ENCODE results near the gene KLF7. TPM values are rescaled to one million over a fixed set of nuclear protein-coding genes. Genes with fewer than 3 reads are reported as not detected.

KLF7 gene
- total and polyA plus RNA-seq, 2 experiments from 2014 or later: 6.3 to 7.9 TPM

DNA sequence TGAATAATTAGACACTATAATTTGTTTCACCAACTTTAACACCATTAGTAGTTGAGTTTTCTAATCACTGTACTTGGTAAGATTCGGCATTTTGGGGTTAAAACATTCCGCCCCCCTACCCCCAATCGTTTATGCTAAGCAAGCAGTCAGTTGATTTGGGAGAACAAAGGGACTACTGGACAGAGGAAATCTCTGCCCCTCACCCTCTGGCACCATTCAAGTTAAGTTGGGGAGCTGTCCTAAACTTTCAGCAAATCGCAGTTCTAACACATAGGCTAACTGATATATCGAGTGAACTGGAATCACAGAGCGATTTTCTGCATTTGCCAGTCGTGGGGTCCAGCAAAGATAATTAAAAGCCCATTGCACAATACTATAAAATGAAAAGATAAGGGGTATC is 5.6 kb downstream of the KLF7 start:
- Histone ChIP-seq H2AFZ (no peak overlapping the region), H3K27ac (no peak overlapping the region)
- DNase-seq (ENCODE audit: low spot score): no peak

DNA sequence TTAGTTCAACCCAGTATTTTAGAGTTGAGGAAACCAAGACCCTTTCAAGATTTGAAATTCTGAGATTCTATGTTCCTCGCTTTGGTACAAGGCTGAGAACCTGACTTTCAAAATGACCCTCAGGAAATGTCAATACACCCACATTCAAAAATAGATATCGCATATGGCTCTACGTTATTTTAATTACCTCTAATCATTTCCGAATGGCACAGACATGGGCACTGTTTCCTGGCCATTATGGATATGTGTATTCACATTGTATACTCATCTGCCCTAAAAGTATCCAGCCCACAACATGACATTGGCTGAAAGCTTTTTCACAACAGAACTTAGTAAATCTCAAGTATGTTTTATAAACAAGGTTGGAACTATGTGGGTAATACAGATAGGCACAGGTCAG is 6.7 kb downstream of the KLF7 start:
- TF ChIP-seq, protein P1, sequence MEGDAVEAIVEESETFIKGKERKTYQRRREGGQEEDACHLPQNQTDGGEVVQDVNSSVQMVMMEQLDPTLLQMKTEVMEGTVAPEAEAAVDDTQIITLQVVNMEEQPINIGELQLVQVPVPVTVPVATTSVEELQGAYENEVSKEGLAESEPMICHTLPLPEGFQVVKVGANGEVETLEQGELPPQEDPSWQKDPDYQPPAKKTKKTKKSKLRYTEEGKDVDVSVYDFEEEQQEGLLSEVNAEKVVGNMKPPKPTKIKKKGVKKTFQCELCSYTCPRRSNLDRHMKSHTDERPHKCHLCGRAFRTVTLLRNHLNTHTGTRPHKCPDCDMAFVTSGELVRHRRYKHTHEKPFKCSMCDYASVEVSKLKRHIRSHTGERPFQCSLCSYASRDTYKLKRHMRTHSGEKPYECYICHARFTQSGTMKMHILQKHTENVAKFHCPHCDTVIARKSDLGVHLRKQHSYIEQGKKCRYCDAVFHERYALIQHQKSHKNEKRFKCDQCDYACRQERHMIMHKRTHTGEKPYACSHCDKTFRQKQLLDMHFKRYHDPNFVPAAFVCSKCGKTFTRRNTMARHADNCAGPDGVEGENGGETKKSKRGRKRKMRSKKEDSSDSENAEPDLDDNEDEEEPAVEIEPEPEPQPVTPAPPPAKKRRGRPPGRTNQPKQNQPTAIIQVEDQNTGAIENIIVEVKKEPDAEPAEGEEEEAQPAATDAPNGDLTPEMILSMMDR (IDR thresholded peaks at IDR 0.05; ENCODE audit: poor library complexity): no peak
- TF ChIP-seq EZH2 (IDR thresholded peaks at IDR 0.05; ENCODE audit: borderline replicate concordance): no peak
- TF ChIP-seq EZH2phosphoT487 (IDR thresholded peaks at IDR 0.05; ENCODE audit: low read depth, severe bottlenecking, unreplicated experiment): no peak
- no peaks in the 10 kb centered on the region for H3K9me3 ChIP-seq (ENCODE audit: low read depth)
- H3K4me3 ChIP-seq: no peak overlapping the region
- no peak for DNase-seq (ENCODE audit: low spot score)
- peaks cover 16% of the 10 kb centered on the region for H3K4me1 ChIP-seq (ENCODE audit: insufficient read depth)
- H3K27ac ChIP-seq: no peak overlapping the region
- WGBS (ENCODE audit: low lambda C conversion rate, missing lambda C conversion rate): 95% methylated on average over 4 of the region's 4 CpGs
- H3K4me2 ChIP-seq: no peak overlapping the region
- H3K27me3 ChIP-seq: no peaks in the 10 kb centered on the region
- H3K36me3 ChIP-seq (replicated peaks; ENCODE audit: insufficient read depth, low read depth): no peaks in the 10 kb centered on the region
- no peaks in the 10 kb centered on the region for H3K9me2 ChIP-seq (replicated peaks; ENCODE audit: insufficient read depth)
- peaks cover 19% of the 10 kb centered on the region for H4K20me1 ChIP-seq (ENCODE audit: insufficient read depth, poor library complexity, severe bottlenecking)
- H2AFZ ChIP-seq: no peak overlapping the region
- peaks cover 88% of the 10 kb centered on the region for H3K79me2 ChIP-seq

More for the DNA sequence above, 5.6 kb downstream of the KLF7 start:
- H3K79me2 ChIP-seq: peaks cover 83% of the 10 kb centered on the region
- TF ChIP-seq EZH2 (IDR thresholded peaks at IDR 0.05; ENCODE audit: borderline replicate concordance) (no peak), EZH2phosphoT487 (IDR thresholded peaks at IDR 0.05; ENCODE audit: low read depth, severe bottlenecking, unreplicated experiment) (no peak)
- TF ChIP-seq, protein P1 (IDR thresholded peaks at IDR 0.05; ENCODE audit: poor library complexity): no peak
- no peaks in the 10 kb centered on the region for H3K27me3 ChIP-seq
- H3K4me1 ChIP-seq (ENCODE audit: insufficient read depth): peaks cover 16% of the 10 kb centered on the region
- 63% methylated on average over 7 of the region's 7 CpGs for WGBS (ENCODE audit: low lambda C conversion rate, missing lambda C conversion rate)
- no peak overlapping the region for H3K4me3 ChIP-seq
- no peaks in the 10 kb centered on the region for H3K9me3 ChIP-seq (ENCODE audit: low read depth)
- no peak overlapping the region for H3K4me2 ChIP-seq
- H3K36me3 ChIP-seq (replicated peaks; ENCODE audit: insufficient read depth, low read depth): no peaks in the 10 kb centered on the region
- no peaks in the 10 kb centered on the region for H3K9me2 ChIP-seq (replicated peaks; ENCODE audit: insufficient read depth)
- peaks cover 15% of the 10 kb centered on the region for H4K20me1 ChIP-seq (ENCODE audit: insufficient read depth, poor library complexity, severe bottlenecking)

DNA sequence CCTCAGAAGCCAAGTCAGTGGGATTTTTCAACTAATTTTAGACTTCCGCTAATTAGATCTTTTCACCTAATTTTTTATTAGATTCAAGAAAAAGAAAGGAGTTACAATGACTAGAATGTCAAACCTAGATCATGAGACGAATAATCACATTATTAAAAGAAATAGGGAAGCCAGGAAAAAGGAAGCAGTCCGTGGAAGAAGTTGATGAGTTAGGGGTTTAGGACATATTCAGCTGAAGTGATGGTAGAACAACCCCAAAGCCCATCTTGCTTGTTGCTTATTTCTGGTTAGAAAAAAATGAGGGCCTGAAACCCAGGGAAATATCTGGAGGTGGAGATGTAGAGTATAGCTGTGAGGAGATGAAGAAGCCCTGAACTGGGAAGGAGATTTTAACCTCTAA is 8.0 kb downstream of the KLF7 start:
- Histone ChIP-seq H2AFZ (no peak overlapping the region), H3K9me3 (ENCODE audit: low read depth) (no peaks in the 10 kb centered on the region), H3K27ac (no peak overlapping the region), H3K27me3 (no peaks in the 10 kb centered on the region), H3K4me3 (no peak overlapping the region), H3K9me2 (replicated peaks; ENCODE audit: insufficient read depth) (no peaks in the 10 kb centered on the region), H3K79me2 (peaks cover 94% of the 10 kb centered on the region), H3K36me3 (replicated peaks; ENCODE audit: insufficient read depth, low read depth) (no peaks in the 10 kb centered on the region), H3K4me1 (ENCODE audit: insufficient read depth) (peaks cover 10% of the 10 kb centered on the region), H4K20me1 (ENCODE audit: insufficient read depth, poor library complexity, severe bottlenecking) (peaks cover 28% of the 10 kb centered on the region), H3K4me2 (no peak overlapping the region)
- 96% methylated on average over 3 of the region's 3 CpGs for WGBS (ENCODE audit: low lambda C conversion rate, missing lambda C conversion rate)
- TF ChIP-seq EZH2 (IDR thresholded peaks at IDR 0.05; ENCODE audit: borderline replicate concordance) (no peak), EZH2phosphoT487 (IDR thresholded peaks at IDR 0.05; ENCODE audit: low read depth, severe bottlenecking, unreplicated experiment) (no peak)
- TF ChIP-seq, protein P1 (IDR thresholded peaks at IDR 0.05; ENCODE audit: poor library complexity): no peak
- DNase-seq (ENCODE audit: low spot score): no peak

DNA sequence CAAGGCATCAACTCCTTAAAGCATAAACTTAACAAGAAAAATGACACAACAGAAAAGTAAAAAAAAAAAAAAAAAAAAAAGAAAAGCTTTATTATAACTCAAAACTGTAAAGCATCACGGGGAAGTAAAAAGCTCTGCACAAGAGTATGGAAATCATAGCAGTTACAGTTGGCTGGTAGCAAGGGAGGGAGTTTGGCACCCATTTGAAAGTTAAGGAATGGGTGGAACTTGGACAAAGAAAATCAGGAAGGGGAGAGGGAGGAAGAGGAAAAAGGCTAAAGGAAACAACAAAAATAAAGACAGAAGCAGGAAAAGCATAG is 8.6 kb downstream of the KLF7 start:
- H3K9me2 ChIP-seq (replicated peaks; ENCODE audit: insufficient read depth): no peaks in the 10 kb centered on the region
- DNase-seq (ENCODE audit: low spot score): no peak
- H3K27me3 ChIP-seq: no peaks in the 10 kb centered on the region
- H3K27ac ChIP-seq: no peak overlapping the region
- 88% methylated on average over 1 of the region's 1 CpG for WGBS (ENCODE audit: low lambda C conversion rate, missing lambda C conversion rate)
- H3K9me3 ChIP-seq (ENCODE audit: low read depth): no peaks in the 10 kb centered on the region
- no peak overlapping the region for H3K4me2 ChIP-seq
- no peak overlapping the region for H2AFZ ChIP-seq
- H3K36me3 ChIP-seq (replicated peaks; ENCODE audit: insufficient read depth, low read depth): no peaks in the 10 kb centered on the region
- H4K20me1 ChIP-seq (ENCODE audit: insufficient read depth, poor library complexity, severe bottlenecking): peaks cover 32% of the 10 kb centered on the region
- no peak overlapping the region for H3K4me3 ChIP-seq
- TF ChIP-seq EZH2phosphoT487 (IDR thresholded peaks at IDR 0.05; ENCODE audit: low read depth, severe bottlenecking, unreplicated experiment): no peak
- no peak for TF ChIP-seq EZH2 (IDR thresholded peaks at IDR 0.05; ENCODE audit: borderline replicate concordance)
- TF ChIP-seq, protein P1 (IDR thresholded peaks at IDR 0.05; ENCODE audit: poor library complexity): no peak
- H3K4me1 ChIP-seq (ENCODE audit: insufficient read depth): peaks cover 5% of the 10 kb centered on the region
- peaks cover 94% of the 10 kb centered on the region for H3K79me2 ChIP-seq
